ENCODE data around the gene PLCB4.

DNA sequence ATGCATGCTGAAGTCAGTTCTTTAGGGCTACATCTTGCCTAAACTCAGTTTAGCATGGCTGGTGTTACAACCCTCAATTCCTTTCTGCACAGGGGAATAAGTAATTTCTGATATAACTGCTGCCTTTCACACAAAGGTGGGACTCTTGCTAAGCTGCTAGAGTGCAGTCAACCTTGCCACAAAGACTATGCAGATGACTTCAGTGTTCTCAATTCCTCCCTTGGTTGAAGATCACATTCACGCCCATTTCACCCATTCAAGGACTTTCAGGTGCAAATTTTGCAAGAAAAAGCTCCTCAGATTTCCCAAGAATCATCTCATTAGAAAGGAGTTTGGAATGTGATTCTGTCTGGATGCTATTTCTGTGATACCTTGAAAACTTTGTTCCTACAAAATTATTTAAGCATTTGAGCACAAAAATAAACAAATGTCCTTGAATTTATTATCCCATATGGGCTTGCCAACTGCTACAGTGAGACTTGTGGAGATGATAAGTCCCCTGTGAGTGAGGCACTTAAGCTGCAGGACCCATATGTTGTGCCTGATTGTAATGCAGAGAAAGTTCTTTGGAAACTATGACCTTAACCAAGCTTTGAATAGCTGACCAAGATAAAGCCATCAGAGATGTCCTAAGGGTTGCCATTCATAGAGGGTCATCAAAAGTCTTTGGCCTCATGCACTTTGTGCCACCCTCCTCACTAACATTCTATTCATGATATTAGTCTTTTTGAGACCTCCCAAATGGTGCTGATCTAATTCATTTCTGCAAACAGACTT, 111.8 kb downstream of the PLCB4 start:
- TF ChIP-seq, protein P1, sequence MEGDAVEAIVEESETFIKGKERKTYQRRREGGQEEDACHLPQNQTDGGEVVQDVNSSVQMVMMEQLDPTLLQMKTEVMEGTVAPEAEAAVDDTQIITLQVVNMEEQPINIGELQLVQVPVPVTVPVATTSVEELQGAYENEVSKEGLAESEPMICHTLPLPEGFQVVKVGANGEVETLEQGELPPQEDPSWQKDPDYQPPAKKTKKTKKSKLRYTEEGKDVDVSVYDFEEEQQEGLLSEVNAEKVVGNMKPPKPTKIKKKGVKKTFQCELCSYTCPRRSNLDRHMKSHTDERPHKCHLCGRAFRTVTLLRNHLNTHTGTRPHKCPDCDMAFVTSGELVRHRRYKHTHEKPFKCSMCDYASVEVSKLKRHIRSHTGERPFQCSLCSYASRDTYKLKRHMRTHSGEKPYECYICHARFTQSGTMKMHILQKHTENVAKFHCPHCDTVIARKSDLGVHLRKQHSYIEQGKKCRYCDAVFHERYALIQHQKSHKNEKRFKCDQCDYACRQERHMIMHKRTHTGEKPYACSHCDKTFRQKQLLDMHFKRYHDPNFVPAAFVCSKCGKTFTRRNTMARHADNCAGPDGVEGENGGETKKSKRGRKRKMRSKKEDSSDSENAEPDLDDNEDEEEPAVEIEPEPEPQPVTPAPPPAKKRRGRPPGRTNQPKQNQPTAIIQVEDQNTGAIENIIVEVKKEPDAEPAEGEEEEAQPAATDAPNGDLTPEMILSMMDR (conservative IDR thresholded peaks at IDR 0.05 in 1 of 2, IDR thresholded peaks at IDR 0.05 in 1 of 2; ENCODE audit: extremely low read depth in 1 of 2, insufficient read depth in 1 of 2, low read depth in 1 of 2, low read length in 2 of 2) = no peak
- no peak for TF ChIP-seq EZH2 (IDR thresholded peaks at IDR 0.05; ENCODE audit: borderline replicate concordance, low read length)
